Measurements from ENCODE around the gene SSNA1. TPM values are rescaled to one million over a fixed set of nuclear protein-coding genes. Genes with fewer than 3 reads are reported as not detected.

SSNA1 gene
- total RNA-seq, 1 donor from 2014 or later, result 52.7 TPM

DNA sequence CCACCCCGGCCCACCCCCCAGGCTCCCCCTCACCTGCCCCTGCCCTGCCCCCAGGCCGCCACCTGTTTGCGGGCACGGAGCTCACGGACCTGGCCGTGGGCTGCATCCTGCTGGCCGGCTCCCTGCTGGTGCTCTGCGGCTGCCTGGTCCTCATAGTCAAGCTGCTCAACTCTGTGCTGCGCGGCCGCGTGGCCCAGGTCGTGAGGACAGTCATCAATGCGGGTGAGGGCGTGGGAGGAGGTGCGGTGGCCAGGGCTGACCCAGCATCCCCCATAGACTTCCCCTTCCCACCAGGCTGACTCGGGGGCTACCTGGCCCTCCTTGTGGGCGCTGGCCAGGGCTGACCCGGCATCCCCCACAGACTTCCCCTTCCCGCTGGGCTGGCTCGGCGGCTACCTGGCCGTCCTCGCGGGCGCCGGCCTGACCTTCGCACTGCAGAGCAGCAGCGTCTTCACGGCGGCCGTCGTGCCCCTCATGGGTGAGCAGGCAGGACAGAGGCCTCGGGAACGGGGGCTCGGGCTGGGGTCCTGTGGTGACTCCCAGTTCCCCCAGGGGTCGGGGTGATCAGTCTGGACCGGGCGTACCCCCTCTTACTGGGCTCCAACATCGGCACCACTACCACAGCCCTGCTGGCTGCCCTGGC lies 45.7 kb downstream of the SSNA1 start:
- Mint-ChIP-seq H3K4me3 (ENCODE audit: unreplicated experiment) (no peak overlapping the region), H3K27me3 (ENCODE audit: low read depth, unreplicated experiment) (no peaks in the 10 kb centered on the region), H3K9me3 (ENCODE audit: unreplicated experiment) (no peaks in the 10 kb centered on the region), H3K36me3 (ENCODE audit: low read depth, unreplicated experiment) (no peaks in the 10 kb centered on the region), H3K27ac (ENCODE audit: unreplicated experiment) (no peak overlapping the region), H3K4me1 (ENCODE audit: low read depth, unreplicated experiment) (peaks cover 1% of the 10 kb centered on the region)
- no peaks in the 10 kb centered on the region for H3K36me3 ChIP-seq (ENCODE audit: insufficient read depth, low read length)
- H3K4me3 ChIP-seq (ENCODE audit: insufficient read depth, low read depth, low read length), result no peak overlapping the region
- H3K4me1 ChIP-seq (ENCODE audit: insufficient read depth, low read length), result no peaks in the 10 kb centered on the region
- no peak for DNase-seq (ENCODE audit: low read depth)
- H2AFZ ChIP-seq (ENCODE audit: low read depth, low read length), result no peak overlapping the region
- no peak overlapping the region for H3K27ac ChIP-seq (ENCODE audit: low read depth, low read length)
- FAIRE-seq, result no peak
- H3K27me3 ChIP-seq (ENCODE audit: insufficient read depth, low read length), result no peaks in the 10 kb centered on the region
- H3K4me2 ChIP-seq (ENCODE audit: low read length), result no peak overlapping the region
- H3K9ac ChIP-seq (ENCODE audit: low read length), result no peak overlapping the region
- no peaks in the 10 kb centered on the region for H3K9me3 ChIP-seq (ENCODE audit: insufficient read depth, low read depth, low read length)
- H4K20me1 ChIP-seq (ENCODE audit: insufficient read depth, low read length), result peaks cover 24% of the 10 kb centered on the region
- peaks cover 14% of the 10 kb centered on the region for H3K79me2 ChIP-seq (ENCODE audit: insufficient read depth, low read length)
- TF ChIP-seq CTCF (IDR thresholded peaks at IDR 0.05; ENCODE audit: insufficient read depth, low read depth, low read length), result no peak
- TF ChIP-seq EZH2 (IDR thresholded peaks at IDR 0.05; ENCODE audit: insufficient read depth, low read length), result no peak

DNA sequence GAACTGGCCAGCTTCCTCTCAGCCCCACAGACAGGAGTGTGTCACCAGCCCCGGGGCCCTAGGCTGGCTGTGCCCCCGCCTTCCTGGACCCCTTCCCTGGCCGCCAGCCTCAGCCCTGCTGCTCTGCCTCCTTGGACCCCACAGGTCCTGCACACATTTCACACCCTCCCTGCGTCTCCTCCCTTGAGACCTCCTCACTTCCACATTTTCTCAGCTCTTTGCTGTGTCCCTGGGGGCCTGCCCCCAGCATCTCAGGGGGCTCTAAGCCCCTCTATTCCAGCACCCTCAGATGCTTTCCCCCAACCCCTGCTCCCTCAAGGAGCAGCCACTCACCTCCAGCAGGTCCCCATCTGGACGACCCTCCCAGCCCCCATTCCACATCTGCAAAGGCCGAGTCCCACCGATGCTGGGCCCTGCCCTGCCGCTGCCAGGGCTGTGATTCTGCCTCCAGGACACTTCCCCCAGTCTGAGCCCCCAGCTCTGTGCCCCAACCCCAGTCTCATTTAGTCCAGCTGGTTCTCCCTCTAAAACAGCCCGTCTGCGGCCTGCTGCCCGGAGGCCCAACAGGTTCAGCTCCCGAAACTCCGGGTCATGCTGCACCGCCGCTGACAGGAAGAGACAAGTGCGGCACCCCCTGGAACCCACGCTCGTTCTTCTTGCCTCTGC lies 46.4 kb downstream of the SSNA1 start:
- H3K27me3 Mint-ChIP-seq (ENCODE audit: low read depth, unreplicated experiment), result no peaks in the 10 kb centered on the region
- peak overlapping the region; percentile 77 for H3K27ac Mint-ChIP-seq (ENCODE audit: unreplicated experiment)
- no peaks in the 10 kb centered on the region for H3K9me3 Mint-ChIP-seq (ENCODE audit: unreplicated experiment)
- Histone ChIP-seq H3K4me1 (ENCODE audit: insufficient read depth, low read length) (peaks cover under 1% of the 10 kb centered on the region), H3K27me3 (ENCODE audit: insufficient read depth, low read length) (no peaks in the 10 kb centered on the region), H3K4me3 (ENCODE audit: insufficient read depth, low read depth, low read length) (no peak overlapping the region), H4K20me1 (ENCODE audit: insufficient read depth, low read length) (peaks cover 24% of the 10 kb centered on the region), H3K79me2 (ENCODE audit: insufficient read depth, low read length) (peaks cover 17% of the 10 kb centered on the region), H3K36me3 (ENCODE audit: insufficient read depth, low read length) (no peaks in the 10 kb centered on the region), H2AFZ (ENCODE audit: low read depth, low read length) (no peak overlapping the region), H3K9me3 (ENCODE audit: insufficient read depth, low read depth, low read length) (no peaks in the 10 kb centered on the region), H3K27ac (ENCODE audit: low read depth, low read length) (no peak overlapping the region), H3K9ac (ENCODE audit: low read length) (no peak overlapping the region), H3K4me2 (ENCODE audit: low read length) (no peak overlapping the region)
- DNase-seq (ENCODE audit: low read depth) (no peak), FAIRE-seq (no peak)
- peak overlapping the region; percentile 27 for H3K4me3 Mint-ChIP-seq (ENCODE audit: unreplicated experiment)
- H3K4me1 Mint-ChIP-seq (ENCODE audit: low read depth, unreplicated experiment), result peaks cover 1% of the 10 kb centered on the region
- H3K36me3 Mint-ChIP-seq (ENCODE audit: low read depth, unreplicated experiment), result no peaks in the 10 kb centered on the region
- TF ChIP-seq CTCF (IDR thresholded peaks at IDR 0.05; ENCODE audit: insufficient read depth, low read depth, low read length) (no peak), EZH2 (IDR thresholded peaks at IDR 0.05; ENCODE audit: insufficient read depth, low read length) (no peak)
